ENCODE measurements around the gene FAM228A.
"Not testable (repeated sequence)": the region's sequence is repeated elsewhere in the genome, so short reads cannot be mapped to it uniquely, and the experiment has no call there.

FAM228A gene

GRCh38 chr2:24175631-24176187, 856 bp downstream of the FAM228A start:
- Histone ChIP-seq H3K9me3 (ENCODE audit: control insufficient read depth, insufficient read depth, low read length) (no peaks in the 10 kb centered on the region), H3K4me1 (ENCODE audit: insufficient read depth, low read length) (no peaks in the 10 kb centered on the region), H3K9ac (ENCODE audit: low read depth, low read length) (no peak overlapping the region), H3K36me3 (ENCODE audit: insufficient read depth, low read length) (no peaks in the 10 kb centered on the region)

- no peaks in the 10 kb centered on the region for H3K36me3 ChIP-seq (ENCODE audit: insufficient read depth, low read length)
- H3K9me3 ChIP-seq (ENCODE audit: control insufficient read depth, insufficient read depth, low read length) = no peaks in the 10 kb centered on the region
- H3K4me1 ChIP-seq (ENCODE audit: insufficient read depth, low read length) = no peaks in the 10 kb centered on the region
- no peak overlapping the region for H3K9ac ChIP-seq (ENCODE audit: low read depth, low read length)
These were observed 1.5 kb downstream of the FAM228A start for GRCh38 chr2:24176326-24176725.

- Histone ChIP-seq H3K36me3 (ENCODE audit: insufficient read depth, low read length) (no peaks in the 10 kb centered on the region), H3K9me3 (ENCODE audit: control insufficient read depth, insufficient read depth, low read length) (no peaks in the 10 kb centered on the region), H3K4me1 (ENCODE audit: insufficient read depth, low read length) (no peaks in the 10 kb centered on the region), H3K9ac (ENCODE audit: low read depth, low read length) (no peak overlapping the region)
These were observed 4.8 kb downstream of the FAM228A start for GRCh38 chr2:24179683-24180082.

GRCh38 chr2:24181849-24182248, 7.0 kb downstream of the FAM228A start:
- H3K9ac ChIP-seq (ENCODE audit: low read depth, low read length) = no peak overlapping the region

GRCh38 chr2:24182507-24182906, 7.7 kb downstream of the FAM228A start:
- Histone ChIP-seq H3K36me3 (ENCODE audit: insufficient read depth, low read length) (no peaks in the 10 kb centered on the region), H3K9me3 (ENCODE audit: control insufficient read depth, insufficient read depth, low read length) (no peaks in the 10 kb centered on the region), H3K9ac (ENCODE audit: low read depth, low read length) (no peak overlapping the region), H3K4me1 (ENCODE audit: insufficient read depth, low read length) (no peaks in the 10 kb centered on the region)

More at GRCh38 chr2:24181849-24182248, 7.0 kb downstream of the FAM228A start:
- Histone ChIP-seq H3K36me3 (ENCODE audit: insufficient read depth, low read length) (no peaks in the 10 kb centered on the region), H3K9me3 (ENCODE audit: control insufficient read depth, insufficient read depth, low read length) (no peaks in the 10 kb centered on the region), H3K4me1 (ENCODE audit: insufficient read depth, low read length) (no peaks in the 10 kb centered on the region)

GRCh38 chr2:24183366-24184069, 8.7 kb downstream of the FAM228A start:
- H3K36me3 ChIP-seq (ENCODE audit: insufficient read depth, low read length) = no peaks in the 10 kb centered on the region
- H3K9ac ChIP-seq (ENCODE audit: low read depth, low read length) = no peak overlapping the region
- H3K9me3 ChIP-seq (ENCODE audit: control insufficient read depth, insufficient read depth, low read length) = no peaks in the 10 kb centered on the region
- H3K4me1 ChIP-seq (ENCODE audit: insufficient read depth, low read length) = no peaks in the 10 kb centered on the region

GRCh38 chr2:24189551-24189950, 14.7 kb downstream of the FAM228A start:
- Histone ChIP-seq H3K36me3 (ENCODE audit: insufficient read depth, low read length) (no peaks in the 10 kb centered on the region), H3K9ac (ENCODE audit: low read depth, low read length) (no peak overlapping the region), H3K4me1 (ENCODE audit: insufficient read depth, low read length) (no peaks in the 10 kb centered on the region), H3K9me3 (ENCODE audit: control insufficient read depth, insufficient read depth, low read length) (no peaks in the 10 kb centered on the region)

- H3K9me3 ChIP-seq (ENCODE audit: control insufficient read depth, insufficient read depth, low read length) = no peaks in the 10 kb centered on the region
- no peak overlapping the region for H3K9ac ChIP-seq (ENCODE audit: low read depth, low read length)
- H3K4me1 ChIP-seq (ENCODE audit: insufficient read depth, low read length) = no peaks in the 10 kb centered on the region
- no peaks in the 10 kb centered on the region for H3K36me3 ChIP-seq (ENCODE audit: insufficient read depth, low read length)
These were observed 15.7 kb downstream of the FAM228A start for GRCh38 chr2:24190503-24190902.

GRCh38 chr2:24191156-24191555, 16.3 kb downstream of the FAM228A start:
- Histone ChIP-seq H3K9ac (ENCODE audit: low read depth, low read length) (no peak overlapping the region), H3K4me1 (ENCODE audit: insufficient read depth, low read length) (no peaks in the 10 kb centered on the region), H3K9me3 (ENCODE audit: control insufficient read depth, insufficient read depth, low read length) (no peaks in the 10 kb centered on the region), H3K36me3 (ENCODE audit: insufficient read depth, low read length) (no peaks in the 10 kb centered on the region)

- H3K4me1 ChIP-seq (ENCODE audit: insufficient read depth, low read length) = no peaks in the 10 kb centered on the region
- H3K36me3 ChIP-seq (ENCODE audit: insufficient read depth, low read length) = no peaks in the 10 kb centered on the region
- H3K9ac ChIP-seq (ENCODE audit: low read depth, low read length) = no peak overlapping the region
- no peaks in the 10 kb centered on the region for H3K9me3 ChIP-seq (ENCODE audit: control insufficient read depth, insufficient read depth, low read length)
These were observed 17.0 kb downstream of the FAM228A start for GRCh38 chr2:24191848-24192247.

GRCh38 chr2:24197213-24197612, 22.4 kb downstream of the FAM228A start:
- H3K9me3 ChIP-seq (ENCODE audit: control insufficient read depth, insufficient read depth, low read length); H3K9ac ChIP-seq (ENCODE audit: low read depth, low read length); H3K4me1 ChIP-seq (ENCODE audit: insufficient read depth, low read length); H3K36me3 ChIP-seq (ENCODE audit: insufficient read depth, low read length): not testable (repeated sequence)

GRCh38 chr2:24199968-24200590, 25.2 kb downstream of the FAM228A start:
- no peaks in the 10 kb centered on the region for H3K36me3 ChIP-seq (ENCODE audit: insufficient read depth, low read length)
- no peaks in the 10 kb centered on the region for H3K9me3 ChIP-seq (ENCODE audit: control insufficient read depth, insufficient read depth, low read length)
- H3K4me1 ChIP-seq (ENCODE audit: insufficient read depth, low read length) = no peaks in the 10 kb centered on the region
- no peak overlapping the region for H3K9ac ChIP-seq (ENCODE audit: low read depth, low read length)

GRCh38 chr2:24200799-24201198, 25.9 kb downstream of the FAM228A start:
- Histone ChIP-seq H3K4me1 (ENCODE audit: insufficient read depth, low read length) (no peaks in the 10 kb centered on the region), H3K9me3 (ENCODE audit: control insufficient read depth, insufficient read depth, low read length) (no peaks in the 10 kb centered on the region), H3K9ac (ENCODE audit: low read depth, low read length) (no peak overlapping the region), H3K36me3 (ENCODE audit: insufficient read depth, low read length) (no peaks in the 10 kb centered on the region)

GRCh38 chr2:24203029-24203786, 28.4 kb downstream of the FAM228A start:
- no peaks in the 10 kb centered on the region for H3K9me3 ChIP-seq (ENCODE audit: control insufficient read depth, insufficient read depth, low read length)
- H3K36me3 ChIP-seq (ENCODE audit: insufficient read depth, low read length) = no peaks in the 10 kb centered on the region
- no peaks in the 10 kb centered on the region for H3K4me1 ChIP-seq (ENCODE audit: insufficient read depth, low read length)
- H3K9ac ChIP-seq (ENCODE audit: low read depth, low read length) = no peak overlapping the region

GRCh38 chr2:24203787-24204150, 28.9 kb downstream of the FAM228A start:
- no peak overlapping the region for H3K9ac ChIP-seq (ENCODE audit: low read depth, low read length)
- no peaks in the 10 kb centered on the region for H3K9me3 ChIP-seq (ENCODE audit: control insufficient read depth, insufficient read depth, low read length)
- H3K4me1 ChIP-seq (ENCODE audit: insufficient read depth, low read length) = no peaks in the 10 kb centered on the region
- no peaks in the 10 kb centered on the region for H3K36me3 ChIP-seq (ENCODE audit: insufficient read depth, low read length)
